AG04450 (cell line): Measurements from ENCODE around the gene LILRB4. TPM values are rescaled to one million over a fixed set of nuclear protein-coding genes. Genes with fewer than 3 reads are reported as not detected.
A peak's percentile ranks its signal among the peaks of the same experiment; 100 is the strongest.

Experiments
- CTCF ChIA-PET: fragments of 300-600, 350-600 bp; formaldehyde crosslinking; extraction: SDS; loops from one replicate; lab custom pipeline; 2022; ENCODE audit warnings: antibody characterized with exemption, inconsistent platforms; lab: Charles Lee
- POLR2A ChIA-PET: fragments of 350-600 bp; formaldehyde crosslinking; extraction: SDS; loops from one replicate; lab custom pipeline; 2021; ENCODE audit warnings: antibody characterized with exemption, inconsistent platforms; lab: Yijun Ruan, JAX
- DNase-seq: peaks from one replicate; pipeline ENCODE4 v3.0.0-alpha.2; 2011; ENCODE audit warnings: low read depth, low spot score
- H3K27ac ChIP-seq: one replicate; pipeline ENCODE4 v1.5.1; 2012; ENCODE audit warnings: low read depth, low read length, control low read depth
- H3K27me3 ChIP-seq: one replicate; pipeline ENCODE4 v1.6.0; 2012; ENCODE audit warnings: low read length; ENCODE audit not compliant: control insufficient read depth, insufficient read depth
- H3K4me3 ChIP-seq: 2 replicates; pipeline ENCODE4 v1.5.1; 2011; ENCODE audit warnings: mild to moderate bottlenecking, low read depth, low read length, control low read depth
- H3K9me3 ChIP-seq: 2 replicates; pipeline ENCODE4 v1.5.1; 2012; ENCODE audit warnings: low read length; ENCODE audit not compliant: control insufficient read depth, insufficient read depth
- CTCF ChIP-seq: IDR thresholded peaks from 2 replicates; pipeline ENCODE4 v1.5.1; 2011; ENCODE audit warnings: low read depth, low read length, control low read depth, inconsistent platforms
- polyA plus RNA-seq: library from polyadenylated mRNA; depleted of rRNA; stranded (reverse); fragments of >200 nt; gene quantifications from 2 replicates; pipeline ENCODE4 v1.2.3, GENCODE V29; 2011

LILRB4 gene
- polyA plus RNA-seq, 1 experiment = 0.06 TPM

- no peak for TF ChIP-seq CTCF
- DNase-seq = no peak
- H3K9me3 ChIP-seq = peaks cover 26% of the 10 kb centered on the region
- H3K4me3 ChIP-seq = no peak overlapping the region
- ChIA-PET CTCF (no interaction called here), POLR2A (no interaction called here)
- H3K27ac ChIP-seq = no peak overlapping the region
- no peaks in the 10 kb centered on the region for H3K27me3 ChIP-seq
Observed at GRCh38 chr19:54646331-54646841, 16.4 kb upstream of the LILRB4 start.

GRCh38 chr19:54648129-54648528 is 14.7 kb upstream of the LILRB4 start:
- no peak for DNase-seq
- no peak for TF ChIP-seq CTCF
- ChIA-PET CTCF (no interaction called here), POLR2A (no interaction called here)
- Histone ChIP-seq H3K9me3 (peaks cover 26% of the 10 kb centered on the region), H3K4me3 (no peak overlapping the region), H3K27me3 (no peaks in the 10 kb centered on the region), H3K27ac (no peak overlapping the region)

- POLR2A ChIA-PET = no interaction called here
- no peak for DNase-seq
- H3K4me3 ChIP-seq = no peak overlapping the region
- no peak overlapping the region for H3K27ac ChIP-seq
- no peaks in the 10 kb centered on the region for H3K27me3 ChIP-seq
- no peak for TF ChIP-seq CTCF
- CTCF ChIA-PET = no interaction called here
- H3K9me3 ChIP-seq = peaks cover 32% of the 10 kb centered on the region
Observed at GRCh38 chr19:54650108-54650655, 12.6 kb upstream of the LILRB4 start.

GRCh38 chr19:54653181-54653809 is 9.5 kb upstream of the LILRB4 start:
- Histone ChIP-seq H3K27me3 (no peaks in the 10 kb centered on the region), H3K4me3 (no peak overlapping the region), H3K27ac (no peak overlapping the region), H3K9me3 (peaks cover 43% of the 10 kb centered on the region)
- ChIA-PET CTCF (interaction anchor here (1.0 to 1.7 kb wide), 2 partner anchors 16 to 21 kb away, joined by 4 to 6 read pairs; no protein-coding TSS in a partner anchor), POLR2A (no interaction called here)
- TF ChIP-seq CTCF = peak; percentile 24; the same call in 1 of the 2 replicates
- no peak for DNase-seq

GRCh38 chr19:54654447-54655321 is 8.1 kb upstream of the LILRB4 start:
- Histone ChIP-seq H3K27me3 (no peaks in the 10 kb centered on the region), H3K27ac (no peak overlapping the region), H3K4me3 (no peak overlapping the region), H3K9me3 (peaks cover 44% of the 10 kb centered on the region)
- ChIA-PET CTCF (no interaction called here), POLR2A (no interaction called here)
- no peak for DNase-seq
- TF ChIP-seq CTCF = no peak
